Effector memory CD8-positive, alpha-beta T cell (primary cell): ENCODE measurements around the gene PTDSS2.

Experiments
- ATAC-seq: fragments of 150-1000 bp; cut with Tn5 transposase; replicated peaks from 2 replicates; pipeline ENCODE4 v1.10.0; 2021; ENCODE audit warnings: mild to moderate bottlenecking, moderate library complexity
- DNase-seq, 3 experiments: peaks; one replicate each; pipeline ENCODE4 v3.0.0; 2021
- H3K27ac Mint-ChIP-seq, 2 donors: one replicate each; pipeline ENCODE4 v1.8.0; 2022; ENCODE audit warnings: mild to moderate bottlenecking in 2 of 2, mixed read lengths in 2 of 2, moderate library complexity in 2 of 2
- H3K27me3 Mint-ChIP-seq, 2 donors: one replicate each; pipeline ENCODE4 v1.8.0; 2022; ENCODE audit warnings: mixed read lengths in 2 of 2
- H3K36me3 Mint-ChIP-seq: one replicate; pipeline ENCODE4 v1.8.0; 2022; ENCODE audit warnings: mild to moderate bottlenecking, moderate library complexity, mixed read lengths; ENCODE audit not compliant: insufficient read depth
- H3K4me1 Mint-ChIP-seq, 2 donors: one replicate each; pipeline ENCODE4 v1.8.0; 2022; ENCODE audit warnings: low read depth in 2 of 2, mixed read lengths in 2 of 2
- H3K4me3 Mint-ChIP-seq, 2 donors: one replicate each; pipeline ENCODE4 v1.8.0; 2022; ENCODE audit warnings: mild to moderate bottlenecking in 2 of 2, mixed read lengths in 2 of 2, moderate library complexity in 2 of 2
- H3K9me3 Mint-ChIP-seq, 2 donors: one replicate each; pipeline ENCODE4 v1.8.0; 2022; ENCODE audit warnings: mixed read lengths in 2 of 2

The PTDSS2 gene

DNA sequence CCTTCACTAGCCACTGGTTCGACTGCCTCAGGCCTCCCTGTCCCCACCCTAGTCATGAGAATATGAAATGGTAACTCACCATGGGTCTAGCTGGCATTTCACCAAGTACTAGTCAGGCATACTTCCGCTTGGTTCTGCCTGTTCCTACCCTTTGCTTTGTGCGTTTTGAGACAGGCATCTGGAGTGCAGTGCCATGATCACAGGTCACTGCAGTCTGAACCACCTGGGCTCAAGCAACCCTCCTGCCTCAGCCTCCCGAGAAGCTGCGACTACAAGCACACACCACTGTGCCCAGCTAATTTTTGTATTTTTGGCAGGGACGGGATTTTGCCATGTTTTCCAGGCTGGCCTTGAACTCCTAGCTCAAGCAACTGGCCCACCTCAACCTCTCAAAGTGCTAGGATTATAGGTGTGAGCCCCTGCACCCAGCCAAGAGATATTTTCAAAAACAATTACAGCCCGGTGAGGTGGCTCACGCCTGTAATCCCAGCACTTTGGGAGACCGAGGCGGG, 71.2 kb downstream of the PTDSS2 start:
- Mint-ChIP-seq H3K36me3 (peaks cover 3% of the 10 kb centered on the region), H3K27ac (no peak overlapping the region), H3K9me3 (no peaks in the 10 kb centered on the region), H3K4me3 (no peak overlapping the region), H3K4me1 (peaks cover 3 to 6% of the 10 kb centered on the region in 2 donors), H3K27me3 (no peaks in the 10 kb centered on the region)
- DNase-seq (no peak), ATAC-seq (no peak)

GRCh38 chr11:526192-526591, 76.1 kb downstream of the PTDSS2 start:
- ATAC-seq (no peak), DNase-seq (no peak)
- no peak overlapping the region for H3K27ac Mint-ChIP-seq
- H3K27me3 Mint-ChIP-seq = no peaks in the 10 kb centered on the region
- H3K36me3 Mint-ChIP-seq = no peaks in the 10 kb centered on the region
- no peak overlapping the region for H3K4me3 Mint-ChIP-seq
- H3K4me1 Mint-ChIP-seq = peaks cover 0 to 3% of the 10 kb centered on the region in 2 donors
- no peaks in the 10 kb centered on the region for H3K9me3 Mint-ChIP-seq

- Mint-ChIP-seq H3K9me3 (no peaks in the 10 kb centered on the region), H3K4me1 (peaks cover 0 to 5% of the 10 kb centered on the region in 2 donors), H3K27me3 (no peaks in the 10 kb centered on the region), H3K36me3 (peaks cover 11% of the 10 kb centered on the region), H3K4me3 (no peak overlapping the region), H3K27ac (no peak overlapping the region)
- ATAC-seq = no peak
- no peak for DNase-seq
Measured at GRCh38 chr11:528166-528814, 78.2 kb downstream of the PTDSS2 start.

- H3K27ac Mint-ChIP-seq = no peak overlapping the region
- peaks cover 0 to 5% of the 10 kb centered on the region in 2 donors for H3K4me1 Mint-ChIP-seq
- H3K36me3 Mint-ChIP-seq = peaks cover 11% of the 10 kb centered on the region
- ATAC-seq (no peak), DNase-seq (no peak)
- no peaks in the 10 kb centered on the region for H3K9me3 Mint-ChIP-seq
- no peaks in the 10 kb centered on the region for H3K27me3 Mint-ChIP-seq
- H3K4me3 Mint-ChIP-seq = no peak overlapping the region
Measured at GRCh38 chr11:528815-529727, 79.0 kb downstream of the PTDSS2 start.

DNA sequence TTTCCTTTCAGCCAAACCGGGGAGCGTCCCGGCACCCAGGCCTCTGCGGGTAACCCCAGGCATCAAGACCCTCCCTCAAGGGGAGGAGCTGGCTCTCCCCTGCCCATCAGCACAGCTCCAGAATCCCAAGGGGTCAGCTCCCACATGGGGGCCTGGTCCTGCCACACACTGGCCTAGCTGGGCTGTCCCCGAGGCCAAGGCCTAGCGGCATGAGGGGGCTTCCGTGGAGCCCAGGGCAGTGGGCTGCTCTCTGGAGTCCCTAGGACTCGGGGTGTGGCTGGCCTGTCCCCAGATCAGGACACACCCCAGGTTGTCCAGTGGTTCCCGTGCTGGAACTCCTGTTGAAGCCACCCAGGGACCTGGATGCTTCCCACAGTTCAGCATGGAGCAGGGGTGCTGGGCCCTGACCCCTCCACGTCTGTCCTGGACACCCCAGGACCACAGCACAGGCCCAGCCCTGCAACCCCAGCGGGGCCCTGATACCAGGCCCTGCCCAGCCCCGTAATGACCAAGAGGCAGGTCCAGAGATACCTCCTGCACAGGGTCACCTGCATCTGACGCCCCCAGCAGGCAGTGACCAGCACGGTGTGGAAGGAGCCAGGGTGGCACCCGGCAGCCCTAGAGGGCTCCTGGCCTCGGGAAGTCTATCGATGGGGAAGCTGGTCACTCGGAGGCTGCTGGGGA, 79.8 kb downstream of the PTDSS2 start:
- H3K4me1 Mint-ChIP-seq = peaks cover 0 to 5% of the 10 kb centered on the region in 2 donors
- H3K27ac Mint-ChIP-seq = no peak overlapping the region
- no peaks in the 10 kb centered on the region for H3K9me3 Mint-ChIP-seq
- H3K27me3 Mint-ChIP-seq = no peaks in the 10 kb centered on the region
- H3K36me3 Mint-ChIP-seq = peaks cover 13% of the 10 kb centered on the region
- no peak for DNase-seq
- H3K4me3 Mint-ChIP-seq = no peak overlapping the region
- ATAC-seq = no peak

DNA sequence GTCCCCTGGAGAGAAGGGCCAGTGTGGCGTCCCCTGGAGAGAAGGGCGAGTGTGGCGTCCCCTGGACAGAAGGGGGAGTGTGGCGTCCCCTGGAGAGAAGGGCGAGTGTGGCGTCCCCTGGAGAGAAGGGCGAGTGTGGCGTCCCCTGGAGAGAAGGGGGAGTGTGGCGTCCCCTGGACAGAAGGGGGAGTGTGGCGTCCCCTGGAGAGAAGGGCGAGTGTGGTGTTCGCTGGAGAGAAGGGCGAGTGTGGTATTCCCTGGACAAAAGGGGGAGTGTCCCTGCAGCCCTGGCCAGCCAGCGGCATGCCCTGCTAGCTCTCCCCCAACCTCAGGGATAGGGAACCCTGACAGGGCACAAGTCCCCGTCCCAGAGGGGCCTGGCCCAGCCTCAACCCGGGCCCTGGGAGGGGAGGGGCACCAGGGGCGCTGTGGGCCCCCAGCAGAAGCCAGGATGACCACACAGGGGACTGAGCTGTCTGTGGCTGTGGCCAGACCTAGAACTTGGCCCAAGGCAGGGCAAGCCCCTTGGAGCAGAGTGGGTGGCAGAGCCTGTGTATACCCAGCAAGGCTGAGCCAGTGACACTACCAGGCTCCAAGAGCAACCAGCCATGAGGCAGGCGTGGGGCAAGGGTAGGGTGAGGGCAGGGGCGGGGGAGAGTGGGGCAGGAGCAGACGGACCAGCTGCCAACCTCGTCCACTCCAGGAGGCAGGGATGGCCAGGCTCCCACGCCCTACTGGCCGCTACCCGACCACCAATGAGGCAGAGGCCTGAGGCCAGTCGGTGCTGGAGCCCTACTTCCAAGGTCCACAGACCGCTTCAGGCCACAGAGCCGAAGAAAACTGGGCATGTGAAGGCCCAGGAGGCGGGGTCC, 81.1 kb downstream of the PTDSS2 start:
- Mint-ChIP-seq H3K27me3 (no peaks in the 10 kb centered on the region), H3K4me1 (peaks cover 2 to 6% of the 10 kb centered on the region in 2 donors), H3K9me3 (no peaks in the 10 kb centered on the region), H3K27ac (no peak overlapping the region), H3K4me3 (no peak overlapping the region), H3K36me3 (peaks cover 19% of the 10 kb centered on the region)
- no peak for ATAC-seq
- no peak for DNase-seq

GRCh38 chr11:531919-532526, 81.9 kb downstream of the PTDSS2 start:
- no peaks in the 10 kb centered on the region for H3K9me3 Mint-ChIP-seq
- no peaks in the 10 kb centered on the region for H3K27me3 Mint-ChIP-seq
- peaks cover 28% of the 10 kb centered on the region for H3K36me3 Mint-ChIP-seq
- peak overlapping the region in 1 of 2 donors; percentile 21 for H3K4me3 Mint-ChIP-seq
- no peak for DNase-seq
- no peak overlapping the region for H3K27ac Mint-ChIP-seq
- H3K4me1 Mint-ChIP-seq = peaks cover 6 to 10% of the 10 kb centered on the region in 2 donors
- no peak for ATAC-seq

- Mint-ChIP-seq H3K4me1 (peaks cover 10 to 14% of the 10 kb centered on the region in 2 donors), H3K9me3 (no peaks in the 10 kb centered on the region), H3K27me3 (no peaks in the 10 kb centered on the region), H3K36me3 (peaks cover 33% of the 10 kb centered on the region), H3K4me3 (no peak overlapping the region), H3K27ac (no peak overlapping the region)
- ATAC-seq (no peak), DNase-seq (no peak)
Measured at GRCh38 chr11:532527-532985, 82.5 kb downstream of the PTDSS2 start.

DNA sequence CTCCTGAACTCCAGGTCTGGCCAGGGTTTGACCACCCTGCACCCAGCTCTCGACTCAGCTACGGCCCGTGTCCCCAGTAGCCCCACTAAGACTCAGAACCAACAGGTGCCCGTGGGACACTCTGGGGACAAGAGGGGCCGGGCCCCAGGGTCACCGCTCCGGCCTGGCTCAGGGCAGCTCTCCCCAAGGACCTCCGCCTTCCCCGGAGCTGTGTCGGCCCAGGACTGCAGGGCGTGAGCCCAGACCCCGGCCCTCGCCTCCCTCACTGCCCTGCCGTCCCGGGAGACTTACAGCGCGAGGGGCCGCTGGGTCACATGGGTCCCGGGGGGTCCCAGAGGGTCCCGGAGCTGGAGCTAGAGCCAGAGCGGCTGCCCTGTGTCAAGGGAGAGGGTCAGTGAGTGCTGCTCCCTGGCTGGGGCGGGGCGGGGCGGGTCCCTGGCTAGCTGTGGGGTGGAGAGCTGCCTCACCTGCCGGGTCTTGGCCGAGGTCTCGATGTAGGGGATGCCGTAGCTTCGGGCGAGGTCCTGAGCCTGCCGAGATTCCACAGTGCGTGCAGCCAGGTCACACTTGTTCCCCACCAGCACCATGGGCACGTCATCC, 83.0 kb downstream of the PTDSS2 start:
- peaks cover 38% of the 10 kb centered on the region for H3K36me3 Mint-ChIP-seq
- no peak for DNase-seq
- peaks cover 14 to 18% of the 10 kb centered on the region in 2 donors for H3K4me1 Mint-ChIP-seq
- H3K27ac Mint-ChIP-seq = no peak overlapping the region
- no peak overlapping the region for H3K4me3 Mint-ChIP-seq
- H3K9me3 Mint-ChIP-seq = no peaks in the 10 kb centered on the region
- no peak for ATAC-seq
- H3K27me3 Mint-ChIP-seq = no peaks in the 10 kb centered on the region

GRCh38 chr11:533586-534395, 83.7 kb downstream of the PTDSS2 start:
- DNase-seq (no peak), ATAC-seq (no peak)
- peaks cover 14 to 18% of the 10 kb centered on the region in 2 donors for H3K4me1 Mint-ChIP-seq
- H3K9me3 Mint-ChIP-seq = no peaks in the 10 kb centered on the region
- no peak overlapping the region for H3K27ac Mint-ChIP-seq
- peak overlapping the region in 1 of 2 donors; percentile 71 for H3K4me3 Mint-ChIP-seq
- no peaks in the 10 kb centered on the region for H3K27me3 Mint-ChIP-seq
- peaks cover 40% of the 10 kb centered on the region for H3K36me3 Mint-ChIP-seq

- H3K4me1 Mint-ChIP-seq = peaks cover 14 to 18% of the 10 kb centered on the region in 2 donors
- H3K9me3 Mint-ChIP-seq = no peaks in the 10 kb centered on the region
- peaks cover 40% of the 10 kb centered on the region for H3K36me3 Mint-ChIP-seq
- H3K4me3 Mint-ChIP-seq = peak overlapping the region; percentile 67 to 71
- peak in 1 of 3 experiments; percentile 26 for DNase-seq
- H3K27ac Mint-ChIP-seq = peak overlapping the region in 1 of 2 donors; percentile 35
- no peaks in the 10 kb centered on the region for H3K27me3 Mint-ChIP-seq
- peak; percentile 1 for ATAC-seq
Measured at GRCh38 chr11:534396-535209, 84.5 kb downstream of the PTDSS2 start.
